Uterus (tissue), 2 donors: Measurements from ENCODE around the gene TUG1.

Experiments used
- CTCF ChIP-seq, 4 experiments: fragments of 200-600 bp in 2 of 4; fragments of 450-650 bp in 2 of 4; sonication (generic) in 2 of 4; IDR thresholded peaks; one replicate each; pipeline ENCODE4 v1.5.1; 2016 to 2019; ENCODE audit warnings: antibody characterized with exemption in 4 of 4, mild to moderate bottlenecking in 2 of 4, moderate library complexity in 1 of 4
- POLR2A ChIP-seq, 2 donors: fragments of 450-650 bp; IDR thresholded peaks; one replicate each; pipeline ENCODE4 v1.6.1; 2016; ENCODE audit warnings: antibody characterized with exemption in 2 of 2, mild to moderate bottlenecking in 1 of 2, moderate library complexity in 1 of 2

DNA sequence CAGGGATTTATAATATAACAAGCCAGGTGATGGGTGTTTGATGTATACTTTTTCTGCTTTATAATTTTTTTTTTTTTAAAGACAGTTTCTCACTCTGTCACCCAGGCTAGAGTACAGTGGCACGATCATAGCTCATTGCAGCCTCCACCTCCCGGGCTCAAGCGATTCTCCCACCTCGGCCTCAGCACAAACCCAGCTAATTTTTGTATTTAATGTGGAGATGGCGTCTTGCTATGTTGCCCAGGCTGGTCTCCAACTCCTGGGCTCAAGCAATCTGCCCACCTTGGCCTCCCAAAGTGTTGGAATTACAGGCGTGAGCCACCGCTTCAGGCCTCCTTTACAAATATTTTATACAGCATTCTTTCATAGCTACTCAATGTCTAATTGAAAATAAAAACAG lies 49.1 kb upstream of the TUG1 start:
- no peak for TF ChIP-seq CTCF (IDR thresholded peaks at IDR 0.05)
- no peak for TF ChIP-seq POLR2A (IDR thresholded peaks at IDR 0.05)
